Measurements from ENCODE around the gene LYG2. TPM values are rescaled to one million over a fixed set of nuclear protein-coding genes. Genes with fewer than 3 reads are reported as not detected.
"Not testable (repeated sequence)": the region's sequence is repeated elsewhere in the genome, so short reads cannot be mapped to it uniquely, and the experiment has no call there.

The LYG2 gene
- total RNA-seq, 1 donor from 2014 or later = not detected

DNA sequence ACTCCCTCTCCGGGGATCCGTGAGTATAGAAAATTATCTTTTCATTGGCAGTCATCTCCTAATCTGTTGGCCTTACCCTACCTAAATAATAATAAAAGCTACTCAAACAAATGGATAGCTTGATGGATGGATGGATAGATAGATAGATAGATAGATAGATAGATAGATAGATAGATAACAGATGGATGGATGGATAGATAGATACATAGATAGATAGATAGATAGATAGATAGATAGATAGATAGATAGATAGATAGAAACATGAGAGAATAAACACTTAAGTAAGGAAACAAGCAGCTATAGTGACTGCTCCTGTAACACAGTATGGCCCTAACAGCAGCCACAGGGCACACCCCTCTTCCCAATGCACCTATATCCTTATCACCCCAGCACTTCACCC, 39.4 kb downstream of the LYG2 start:
- no peak for ATAC-seq
- no peak for DNase-seq (ENCODE audit: low spot score)
- intact Hi-C loops (cut with DNase I) = no loop called here

DNA sequence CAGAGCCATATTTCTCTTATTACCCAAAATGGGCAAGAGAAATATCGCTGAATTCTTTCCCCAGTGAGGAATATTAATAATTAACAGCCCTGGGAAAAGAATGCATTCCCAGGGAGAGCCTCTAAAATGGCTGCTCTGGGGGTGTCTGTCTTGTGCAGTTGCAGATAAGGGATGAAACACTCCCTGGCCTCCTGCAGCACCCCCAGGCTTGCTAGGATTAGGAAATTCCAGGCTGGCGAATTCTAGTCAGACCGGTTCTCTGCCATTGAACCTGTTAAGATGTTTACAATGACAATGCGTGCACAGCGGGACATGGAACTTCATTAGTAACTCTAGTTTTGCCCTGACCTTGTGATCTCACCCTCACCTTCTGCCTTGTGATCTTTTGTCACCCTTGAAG, 50.0 kb downstream of the LYG2 start:
- DNase-seq (ENCODE audit: low spot score) (no peak), ATAC-seq (no peak)
- intact Hi-C loops (cut with DNase I) = no loop called here

DNA sequence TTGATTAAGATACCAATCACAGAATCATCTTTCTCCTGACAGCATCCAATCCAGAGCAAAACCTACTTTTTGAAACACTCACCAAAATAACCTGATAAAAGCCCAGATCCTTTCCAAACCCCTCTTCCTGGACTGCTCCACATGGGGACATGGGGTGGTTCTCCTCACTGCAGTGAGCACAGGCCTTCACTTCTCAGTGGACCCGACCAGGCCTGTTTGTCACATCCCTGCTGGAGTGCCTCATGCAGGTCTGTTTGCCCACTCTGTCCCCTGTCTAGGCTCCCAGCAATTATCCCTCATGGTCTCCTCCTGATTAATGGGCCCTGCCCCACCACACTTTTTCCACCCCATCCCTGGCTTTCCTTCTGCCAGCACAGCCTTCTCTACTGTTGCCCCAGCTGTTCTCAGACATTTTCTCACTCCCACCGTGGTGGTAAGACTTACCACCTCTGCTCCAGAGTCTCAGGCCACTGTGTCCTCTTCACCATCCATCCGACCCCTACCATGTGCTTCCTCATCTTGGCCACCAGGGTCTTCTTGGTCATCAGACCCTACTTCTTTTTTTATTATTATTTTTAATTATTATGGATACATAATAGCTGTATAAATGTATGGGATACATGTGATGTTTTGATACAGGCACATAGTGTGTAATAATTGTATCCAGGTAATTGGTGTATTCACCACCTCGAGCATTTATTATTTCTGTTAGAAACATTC, 53.3 kb downstream of the LYG2 start:
- ATAC-seq = no peak
- DNase-seq (ENCODE audit: low spot score) = no peak
- intact Hi-C loops (cut with DNase I) = no loop called here

DNA sequence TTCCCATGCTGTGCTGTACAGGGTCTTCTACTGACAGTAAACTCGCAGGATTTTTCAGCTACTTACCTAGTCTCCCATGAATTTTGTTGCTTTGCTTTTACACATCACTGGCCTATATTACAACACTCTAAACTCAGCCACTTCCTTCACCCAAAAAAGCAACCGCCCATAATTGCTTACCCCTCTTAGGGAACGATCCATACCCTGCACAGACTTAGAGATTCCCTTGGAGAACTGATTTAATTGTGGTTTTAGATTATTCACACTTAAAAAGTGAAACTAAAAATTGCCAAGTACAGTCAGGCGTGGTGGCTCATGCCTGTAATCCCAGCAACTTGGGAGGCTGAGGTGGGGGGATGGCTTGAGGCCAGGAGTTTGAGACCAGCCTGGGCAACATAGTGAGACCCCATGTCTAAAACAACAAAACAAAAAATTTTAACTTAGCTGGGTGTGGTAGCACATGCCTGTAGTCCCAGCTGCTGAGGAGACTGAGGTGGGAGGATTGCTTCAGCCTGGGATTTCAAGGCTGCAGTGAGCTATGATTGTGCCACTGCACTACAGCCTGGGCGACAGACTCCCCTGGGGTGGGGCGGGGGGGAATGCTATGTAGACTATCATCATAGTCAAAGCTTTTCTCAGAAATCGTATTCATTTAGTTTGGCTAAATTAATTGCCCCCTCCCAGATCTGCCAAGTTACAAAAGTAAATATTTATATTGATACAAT, 55.2 kb downstream of the LYG2 start:
- intact Hi-C loops (cut with DNase I) = no loop called here
- DNase-seq (ENCODE audit: low spot score) = no peak
- no peak for ATAC-seq

DNA sequence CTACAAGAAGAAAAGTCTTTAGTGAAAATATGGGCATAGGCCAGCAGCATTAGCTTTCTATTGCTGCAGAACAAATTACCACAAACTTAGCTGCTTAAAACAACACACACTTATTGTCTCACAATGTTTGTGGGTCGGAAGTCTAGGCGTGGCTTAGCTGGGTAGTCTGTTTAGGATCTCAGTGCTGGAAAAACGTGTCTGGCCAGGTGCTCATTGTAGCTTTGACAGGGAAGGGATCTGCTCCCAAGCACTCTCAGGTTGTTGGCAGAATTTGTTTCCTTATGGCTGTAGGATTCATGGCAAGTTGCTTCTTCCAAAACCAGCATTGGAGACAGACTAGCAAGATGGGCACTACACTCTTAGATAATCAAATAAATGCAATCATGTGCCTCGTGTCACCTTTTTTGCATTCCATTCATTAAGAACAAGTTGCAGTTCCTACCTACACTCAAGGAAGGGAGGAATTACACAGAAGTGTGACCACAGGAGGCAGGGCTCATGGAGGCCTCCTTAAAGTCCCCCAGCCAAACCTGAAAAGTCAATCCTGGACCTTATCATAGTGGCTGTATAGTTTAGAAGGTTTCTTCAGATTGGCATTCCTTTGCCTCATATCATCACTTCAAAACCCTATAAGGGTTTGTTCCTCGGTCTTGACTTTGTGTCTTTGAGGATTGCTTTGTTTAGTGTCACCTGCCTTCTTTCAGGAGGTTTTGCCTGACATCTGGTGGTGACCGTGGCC, 57.2 kb downstream of the LYG2 start:
- intact Hi-C loops (cut with DNase I) = no loop called here
- ATAC-seq (no peak), DNase-seq (ENCODE audit: low spot score) (no peak)

DNA sequence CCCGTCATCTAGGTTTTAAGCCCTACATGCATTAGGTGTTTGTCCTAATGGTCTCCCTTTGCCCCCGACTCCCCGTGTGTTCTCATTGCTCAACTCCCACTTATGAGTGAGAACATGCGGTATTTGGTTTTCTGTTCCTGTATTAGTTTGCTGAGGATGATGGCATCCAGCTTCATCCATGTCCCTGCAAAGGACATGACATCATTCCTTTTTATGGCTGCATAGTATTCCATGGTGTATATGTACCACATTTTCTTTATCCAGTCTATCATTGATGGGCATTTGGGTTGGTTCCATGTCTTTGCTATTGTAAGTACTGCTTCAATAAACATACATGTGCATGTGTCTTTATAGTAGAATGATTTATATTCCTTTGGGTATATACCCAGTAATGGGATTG, 63.1 kb downstream of the LYG2 start:
- DNase-seq (ENCODE audit: low spot score); ATAC-seq; intact Hi-C loops (cut with DNase I): not testable (repeated sequence)

Other genes with a start within 250 kb of the LYG2 start
- not detected for gene C2orf15, start 114.0 kb downstream of the LYG2 start, total RNA-seq
- gene TSGA10, start 100.7 kb downstream of the LYG2 start, total RNA-seq = 11.0 TPM
- gene LIPT1, start 100.7 kb downstream of the LYG2 start, total RNA-seq = 12.1 TPM
- gene MITD1, start 74.6 kb downstream of the LYG2 start, total RNA-seq = 34.5 TPM
- gene MRPL30, start 74.5 kb downstream of the LYG2 start, total RNA-seq = 22.6 TPM
- 2.1 TPM for gene LYG1, start 45.5 kb upstream of the LYG2 start, total RNA-seq
- 22.2 TPM for gene TXNDC9, start 80.7 kb upstream of the LYG2 start, total RNA-seq
- 41.0 TPM for gene EIF5B, start 81.7 kb upstream of the LYG2 start, total RNA-seq
- 75.2 TPM for gene REV1, start 234.4 kb upstream of the LYG2 start, total RNA-seq

All from sciatic nerve (tissue), 2 donors.